Mesendoderm (in vitro differentiated cells): ENCODE results near the gene YBEY.

Source experiments
- DNase-seq: peaks from one replicate; pipeline ENCODE4 v3.0.0; 2013
- H2AK5ac ChIP-seq: 2 replicates; pipeline ENCODE4 v1.6.1; 2013; ENCODE audit warnings: low read length, inconsistent platforms
- H2BK120ac ChIP-seq: 2 replicates; pipeline ENCODE4 v1.6.1; 2013; ENCODE audit warnings: low read depth, mild to moderate bottlenecking, low read length, moderate library complexity, mixed read lengths
- H2BK15ac ChIP-seq: replicated peaks from 2 replicates; pipeline ENCODE4 v1.6.1; 2013; ENCODE audit warnings: low read depth, mild to moderate bottlenecking, moderate library complexity
- H2BK5ac ChIP-seq: 2 replicates; pipeline ENCODE4 v1.6.1; 2013; ENCODE audit warnings: low read length, inconsistent platforms
- H3K18ac ChIP-seq: 2 replicates; pipeline ENCODE4 v1.6.1; 2013; ENCODE audit warnings: mild to moderate bottlenecking, low read length, mixed read lengths
- H3K23ac ChIP-seq: one replicate; pipeline ENCODE4 v1.6.1; 2013; ENCODE audit warnings: low read length
- H3K27ac ChIP-seq: 2 replicates; pipeline ENCODE4 v1.5.1; 2013; ENCODE audit warnings: low read depth, mild to moderate bottlenecking, inconsistent platforms, low read length, moderate library complexity
- H3K27me3 ChIP-seq: 2 replicates; pipeline ENCODE4 v1.6.1; 2013; ENCODE audit warnings: low read length, control low read depth, mild to moderate bottlenecking, inconsistent platforms; ENCODE audit not compliant: insufficient read depth, poor library complexity
- H3K36me3 ChIP-seq: 2 replicates; pipeline ENCODE4 v1.6.1; 2013; ENCODE audit warnings: low read length, inconsistent platforms; ENCODE audit not compliant: control insufficient read depth, insufficient read depth
- H3K4ac ChIP-seq: one replicate; pipeline ENCODE4 v1.6.1; 2013; ENCODE audit warnings: low read depth, mild to moderate bottlenecking, low read length, moderate library complexity
- H3K4me1 ChIP-seq: 2 replicates; pipeline ENCODE4 v1.6.1; 2013; ENCODE audit warnings: low read depth, low read length, inconsistent platforms; ENCODE audit not compliant: control insufficient read depth
- H3K4me2 ChIP-seq: 2 replicates; pipeline ENCODE4 v1.6.1; 2013; ENCODE audit warnings: low read length
- H3K4me3 ChIP-seq: 2 replicates; pipeline ENCODE4 v1.5.1; 2013; ENCODE audit warnings: mild to moderate bottlenecking, low read length
- H3K56ac ChIP-seq: one replicate; pipeline ENCODE4 v1.6.1; 2013; ENCODE audit warnings: low read length
- H3K79me1 ChIP-seq: 2 replicates; pipeline ENCODE4 v1.6.1; 2013; ENCODE audit warnings: low read length, inconsistent platforms
- H3K79me2 ChIP-seq: 2 replicates; pipeline ENCODE4 v1.6.1; 2013; ENCODE audit warnings: mild to moderate bottlenecking, low read length; ENCODE audit not compliant: control insufficient read depth, insufficient read depth
- H3K9ac ChIP-seq: 2 replicates; pipeline ENCODE4 v1.6.1; 2013; ENCODE audit warnings: low read length, inconsistent platforms
- H4K5ac ChIP-seq: one replicate; pipeline ENCODE4 v1.6.1; 2013; ENCODE audit warnings: low read length
- H4K8ac ChIP-seq: one replicate; pipeline ENCODE4 v1.6.1; 2013; ENCODE audit warnings: low read depth, mild to moderate bottlenecking, control low read depth, low read length, moderate library complexity
- WGBS: extraction: QIAGEN DNeasy Blood & Tissue Kit; methylation state at CpG from one replicate; pipeline ENCODE4 v1.1.7; 2013; ENCODE audit warnings: low lambda C conversion rate, missing lambda C conversion rate; ENCODE audit not compliant: insufficient coverage; ENCODE audit errors: extremely low coverage; 5-methylcytosine and 5-hydroxymethylcytosine counted together

YBEY gene

DNA sequence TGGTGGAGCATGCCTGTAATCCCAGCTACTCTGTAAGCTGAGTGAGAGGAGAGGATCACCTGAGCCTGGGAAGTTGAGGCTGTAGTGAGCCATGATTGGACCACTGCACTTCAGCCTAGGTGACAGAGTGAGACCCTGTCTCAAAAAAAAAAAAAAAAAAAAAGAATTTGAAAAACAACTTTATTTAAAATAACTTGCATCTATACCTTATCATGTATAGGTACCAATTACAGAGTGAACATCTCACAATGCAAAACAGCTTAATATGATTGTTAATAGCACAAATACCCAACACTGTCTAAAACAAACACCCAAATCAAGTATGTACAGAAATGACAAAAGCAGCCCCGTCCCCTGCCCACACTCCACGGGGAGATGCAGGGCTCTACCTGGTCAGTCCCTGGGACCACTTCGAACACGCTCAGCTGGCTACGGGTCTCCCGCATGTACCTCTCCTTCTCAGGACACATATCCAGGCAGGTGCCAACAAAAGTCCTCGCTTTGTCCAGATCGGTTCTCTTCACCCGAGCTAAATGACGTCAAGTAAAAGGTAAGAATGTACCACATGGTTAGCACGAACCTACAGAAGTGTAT lies 11.2 kb upstream of the YBEY start:
- H2BK15ac ChIP-seq = no peak overlapping the region
- WGBS = no CpG with 5 or more reads among the region's 11 CpGs
- no peak overlapping the region for H2AK5ac ChIP-seq

DNA sequence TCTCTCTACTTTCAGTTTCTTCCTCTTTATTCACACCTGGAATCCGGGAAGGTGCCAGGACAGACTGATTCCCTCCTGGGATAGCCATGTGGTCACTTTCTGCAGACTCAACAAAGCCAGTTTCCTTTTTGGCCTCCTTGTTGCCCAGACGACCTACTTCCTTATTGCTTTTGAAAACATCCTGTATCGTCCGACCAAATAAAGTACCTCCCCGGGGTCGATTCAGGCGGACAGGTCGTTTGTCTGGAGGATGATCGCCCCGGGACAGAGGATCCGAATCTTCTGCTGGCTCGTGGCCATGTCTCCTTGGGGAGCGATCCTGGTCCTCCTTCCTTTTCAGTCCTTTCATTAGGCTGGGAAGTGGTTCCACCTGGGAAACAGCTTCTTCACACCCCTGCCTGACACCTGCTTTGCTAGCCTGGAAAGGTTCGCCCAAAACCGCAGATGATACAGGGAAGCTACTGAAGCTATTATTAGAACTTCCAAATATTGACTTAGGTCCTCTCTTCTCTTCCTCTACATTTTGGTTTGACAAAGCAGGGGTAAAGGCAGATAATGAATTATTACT lies 2.0 kb upstream of the YBEY start:
- Histone ChIP-seq H3K79me1 (peaks cover 7% of the 10 kb centered on the region), H3K18ac (no peak overlapping the region), H3K23ac (no peak overlapping the region), H2AK5ac (no peak overlapping the region), H3K4me1 (peaks cover 6% of the 10 kb centered on the region), H3K4me3 (no peak overlapping the region), H3K79me2 (peaks cover 39% of the 10 kb centered on the region), H3K27ac (no peak overlapping the region), H3K56ac (peak overlapping the region; percentile 22), H2BK120ac (no peak overlapping the region), H3K9ac (no peak overlapping the region), H3K4me2 (peak overlapping the region; percentile 15), H3K36me3 (peaks cover 6% of the 10 kb centered on the region), H2BK15ac (no peak overlapping the region), H2BK5ac (no peak overlapping the region), H3K4ac (no peak overlapping the region), H3K27me3 (no peaks in the 10 kb centered on the region), H4K5ac (no peak overlapping the region), H4K8ac (no peak overlapping the region)
- no peak for DNase-seq
- no CpG with 5 or more reads among the region's 15 CpGs for WGBS

More for the DNA sequence above, 11.2 kb upstream of the YBEY start:
- H4K5ac ChIP-seq = no peak overlapping the region
- H2BK5ac ChIP-seq = no peak overlapping the region
- H3K79me2 ChIP-seq = no peaks in the 10 kb centered on the region
- no peak overlapping the region for H3K27ac ChIP-seq
- peaks cover 31% of the 10 kb centered on the region for H3K36me3 ChIP-seq
- no peak overlapping the region for H3K18ac ChIP-seq
- no peak overlapping the region for H3K4me2 ChIP-seq
- no peak overlapping the region for H2BK120ac ChIP-seq
- no peaks in the 10 kb centered on the region for H3K4me1 ChIP-seq
- no peak overlapping the region for H3K23ac ChIP-seq
- H3K56ac ChIP-seq = no peak overlapping the region
- no peaks in the 10 kb centered on the region for H3K27me3 ChIP-seq
- H3K9ac ChIP-seq = no peak overlapping the region
- no peak overlapping the region for H4K8ac ChIP-seq
- no peak overlapping the region for H3K4ac ChIP-seq
- H3K79me1 ChIP-seq = peaks cover 3% of the 10 kb centered on the region
- H3K4me3 ChIP-seq = no peak overlapping the region
- no peak for DNase-seq

DNA sequence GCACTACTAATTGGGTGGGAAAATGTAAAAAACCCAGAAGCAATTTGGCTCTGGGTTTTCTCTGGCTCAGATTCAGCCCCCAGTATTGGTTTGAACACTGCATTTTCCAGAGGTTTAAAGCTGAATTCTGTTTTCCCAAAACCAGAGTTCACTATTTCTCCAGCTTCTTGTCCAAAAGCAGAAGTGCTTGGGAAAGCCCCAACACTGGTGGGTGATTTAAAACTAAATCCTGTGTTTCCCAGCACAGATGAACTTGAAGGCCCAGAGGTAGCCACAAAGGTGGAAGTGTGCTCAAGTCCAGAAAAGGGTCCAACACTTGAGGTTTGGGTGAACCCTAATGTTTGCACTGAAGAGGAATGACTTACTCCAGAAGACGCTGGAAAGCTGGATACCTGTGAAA lies 1.4 kb upstream of the YBEY start:
- Histone ChIP-seq H2BK15ac (no peak overlapping the region), H3K27ac (no peak overlapping the region), H3K79me1 (peaks cover 6% of the 10 kb centered on the region), H2BK120ac (no peak overlapping the region), H3K4me2 (peak overlapping the region; percentile 12), H3K18ac (no peak overlapping the region), H4K5ac (no peak overlapping the region), H3K4me1 (peaks cover 6% of the 10 kb centered on the region), H3K4me3 (no peak overlapping the region), H3K36me3 (peaks cover 2% of the 10 kb centered on the region), H3K9ac (peak overlapping the region; percentile 96), H2BK5ac (no peak overlapping the region), H3K79me2 (peaks cover 40% of the 10 kb centered on the region), H3K23ac (no peak overlapping the region), H3K56ac (no peak overlapping the region), H4K8ac (peak overlapping the region; percentile 42), H3K4ac (no peak overlapping the region), H3K27me3 (no peaks in the 10 kb centered on the region), H2AK5ac (no peak overlapping the region)
- WGBS = no CpG with 5 or more reads among the region's 1 CpG
- DNase-seq = no peak

DNA sequence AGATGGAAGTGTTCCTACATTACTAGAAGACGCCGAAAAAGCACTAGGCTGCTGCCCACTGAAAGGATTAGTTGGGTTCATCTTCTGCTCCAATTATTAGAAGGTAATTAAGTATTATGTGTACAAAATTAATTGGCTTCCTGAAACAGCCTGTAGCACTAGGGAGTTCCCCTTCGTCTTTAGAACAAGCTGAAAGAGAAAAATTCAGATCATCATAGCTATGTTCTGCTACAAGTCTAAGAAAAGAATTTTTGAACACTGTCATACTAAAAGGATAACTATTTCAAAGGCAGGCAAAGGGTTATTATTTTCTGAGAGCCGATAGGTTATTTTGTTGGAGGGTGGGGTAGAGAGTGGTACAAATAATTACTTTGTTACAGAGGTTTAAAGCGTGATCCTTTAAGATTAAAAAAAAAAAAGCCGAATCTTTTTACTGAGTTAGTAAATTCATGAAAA lies 908 bp upstream of the YBEY start, which contains the start of gene MCM3AP:
MCM3AP (minus strand) TSS at position 406 of the 456 bp plus-strand sequence; CDS start at position 81, 325 bp downstream.
- no peaks in the 10 kb centered on the region for H3K27me3 ChIP-seq
- peak within 1 kb of the TSS; percentile 42 for H4K8ac ChIP-seq
- peak within 1 kb of the TSS; percentile 89 for H3K23ac ChIP-seq
- H3K56ac ChIP-seq = peak within 1 kb of the TSS; percentile 98
- H3K18ac ChIP-seq = peak within 1 kb of the TSS; percentile 91
- H3K9ac ChIP-seq = peak within 1 kb of the TSS; percentile 96
- peak within 1 kb of the TSS; percentile 85 for H3K4me3 ChIP-seq
- H3K27ac ChIP-seq = peak within 1 kb of the TSS; percentile 96
- peak within 1 kb of the TSS; percentile 70 for H3K4me2 ChIP-seq
- WGBS = no CpG with 5 or more reads among the region's 6 CpGs
- H3K36me3 ChIP-seq = peaks cover 2% of the 10 kb centered on the region
- no peak within 1 kb of the TSS for H2AK5ac ChIP-seq
- no peak within 1 kb of the TSS for H3K4ac ChIP-seq
- DNase-seq = no peak
- H2BK120ac ChIP-seq = no peak within 1 kb of the TSS
- no peak within 1 kb of the TSS for H2BK15ac ChIP-seq
- H3K79me1 ChIP-seq = peaks cover 8% of the 10 kb centered on the region
- H3K79me2 ChIP-seq = peaks cover 42% of the 10 kb centered on the region
- H3K4me1 ChIP-seq = peaks cover 6% of the 10 kb centered on the region
- peak within 1 kb of the TSS; percentile 70 for H2BK5ac ChIP-seq
- H4K5ac ChIP-seq = no peak within 1 kb of the TSS

DNA sequence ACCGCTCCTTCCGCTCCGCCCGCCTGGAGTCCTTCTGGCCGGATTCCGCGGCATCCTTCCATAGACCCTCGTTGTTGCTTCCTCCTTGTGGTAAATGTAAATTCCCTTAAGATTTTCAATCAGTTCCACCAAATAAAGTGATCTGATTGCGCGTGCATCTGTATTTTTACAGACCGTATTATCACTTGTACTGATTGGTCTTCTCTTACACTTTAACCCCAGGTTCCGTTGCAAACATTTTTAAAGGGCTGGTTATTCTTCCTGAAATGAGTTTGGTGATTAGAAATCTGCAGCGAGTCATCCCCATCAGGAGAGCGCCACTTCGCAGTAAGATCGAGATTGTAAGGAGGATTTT lies 483 bp downstream of the YBEY start:
- H2BK5ac ChIP-seq = no peak overlapping the region
- no CpG with 5 or more reads among the region's 16 CpGs for WGBS
- DNase-seq = no peak
- peak overlapping the region; percentile 96 for H3K27ac ChIP-seq
- no peak overlapping the region for H2AK5ac ChIP-seq
- peaks cover 6% of the 10 kb centered on the region for H3K79me1 ChIP-seq
- no peaks in the 10 kb centered on the region for H3K36me3 ChIP-seq
- H4K5ac ChIP-seq = no peak overlapping the region
- H2BK120ac ChIP-seq = no peak overlapping the region
- no peak overlapping the region for H3K23ac ChIP-seq
- H3K9ac ChIP-seq = peak overlapping the region; percentile 96
- H3K4ac ChIP-seq = no peak overlapping the region
- peaks cover 6% of the 10 kb centered on the region for H3K4me1 ChIP-seq
- peak overlapping the region; percentile 87 for H3K4me2 ChIP-seq
- H3K56ac ChIP-seq = peak overlapping the region; percentile 98
- H2BK15ac ChIP-seq = no peak overlapping the region
- peak overlapping the region; percentile 37 for H3K4me3 ChIP-seq
- H3K79me2 ChIP-seq = peaks cover 35% of the 10 kb centered on the region
- no peak overlapping the region for H4K8ac ChIP-seq
- no peaks in the 10 kb centered on the region for H3K27me3 ChIP-seq
- H3K18ac ChIP-seq = peak overlapping the region; percentile 91
